ENCODE results near the gene PAX7.

PAX7 gene

DNA sequence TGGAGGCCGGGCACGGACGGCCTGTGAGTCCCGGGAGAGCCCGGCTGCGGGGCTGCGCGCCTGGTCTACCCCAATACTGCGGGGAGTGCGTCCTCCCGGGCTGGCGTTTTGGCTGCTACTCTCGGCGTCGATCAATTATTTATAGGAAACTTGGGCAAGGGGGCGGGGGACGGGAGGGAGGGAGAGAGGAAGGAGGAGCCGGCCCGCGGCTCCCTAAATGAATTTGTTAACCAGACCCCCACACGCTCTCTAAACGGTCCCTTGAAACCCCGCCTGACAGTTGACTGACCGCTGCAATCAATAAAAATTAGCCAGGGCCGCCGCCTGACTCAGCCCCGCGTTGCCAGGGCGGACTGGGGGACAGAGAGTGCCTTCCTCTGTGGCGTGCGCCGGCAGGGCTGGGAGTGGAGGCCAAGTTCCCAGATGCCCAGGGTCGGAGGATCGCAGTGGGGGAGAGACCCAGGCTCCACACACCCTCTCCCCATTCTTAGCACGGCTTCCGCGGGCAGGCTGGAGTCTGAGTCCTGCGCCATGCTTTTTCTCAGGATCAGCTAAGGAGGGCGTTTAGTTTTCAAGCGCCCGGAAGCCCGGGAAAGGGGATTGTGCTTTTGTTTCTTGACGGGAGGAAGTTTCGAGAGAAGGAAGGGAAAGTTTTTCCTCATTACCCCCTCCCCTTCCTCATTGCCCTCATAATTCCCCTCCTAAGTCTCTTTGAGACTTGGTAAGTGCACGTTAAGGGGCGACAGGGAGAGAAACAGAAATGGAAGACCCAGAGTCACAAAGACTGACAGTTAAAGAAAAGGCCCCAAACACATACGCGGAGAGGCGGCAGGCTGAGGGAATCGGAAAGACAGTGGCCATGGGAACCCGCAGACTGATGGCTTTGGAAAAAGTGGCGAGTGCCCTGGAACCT is 6.2 kb downstream of the PAX7 start:
- TF ChIP-seq, protein P1, sequence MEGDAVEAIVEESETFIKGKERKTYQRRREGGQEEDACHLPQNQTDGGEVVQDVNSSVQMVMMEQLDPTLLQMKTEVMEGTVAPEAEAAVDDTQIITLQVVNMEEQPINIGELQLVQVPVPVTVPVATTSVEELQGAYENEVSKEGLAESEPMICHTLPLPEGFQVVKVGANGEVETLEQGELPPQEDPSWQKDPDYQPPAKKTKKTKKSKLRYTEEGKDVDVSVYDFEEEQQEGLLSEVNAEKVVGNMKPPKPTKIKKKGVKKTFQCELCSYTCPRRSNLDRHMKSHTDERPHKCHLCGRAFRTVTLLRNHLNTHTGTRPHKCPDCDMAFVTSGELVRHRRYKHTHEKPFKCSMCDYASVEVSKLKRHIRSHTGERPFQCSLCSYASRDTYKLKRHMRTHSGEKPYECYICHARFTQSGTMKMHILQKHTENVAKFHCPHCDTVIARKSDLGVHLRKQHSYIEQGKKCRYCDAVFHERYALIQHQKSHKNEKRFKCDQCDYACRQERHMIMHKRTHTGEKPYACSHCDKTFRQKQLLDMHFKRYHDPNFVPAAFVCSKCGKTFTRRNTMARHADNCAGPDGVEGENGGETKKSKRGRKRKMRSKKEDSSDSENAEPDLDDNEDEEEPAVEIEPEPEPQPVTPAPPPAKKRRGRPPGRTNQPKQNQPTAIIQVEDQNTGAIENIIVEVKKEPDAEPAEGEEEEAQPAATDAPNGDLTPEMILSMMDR (IDR thresholded peaks at IDR 0.05), result no peak

DNA sequence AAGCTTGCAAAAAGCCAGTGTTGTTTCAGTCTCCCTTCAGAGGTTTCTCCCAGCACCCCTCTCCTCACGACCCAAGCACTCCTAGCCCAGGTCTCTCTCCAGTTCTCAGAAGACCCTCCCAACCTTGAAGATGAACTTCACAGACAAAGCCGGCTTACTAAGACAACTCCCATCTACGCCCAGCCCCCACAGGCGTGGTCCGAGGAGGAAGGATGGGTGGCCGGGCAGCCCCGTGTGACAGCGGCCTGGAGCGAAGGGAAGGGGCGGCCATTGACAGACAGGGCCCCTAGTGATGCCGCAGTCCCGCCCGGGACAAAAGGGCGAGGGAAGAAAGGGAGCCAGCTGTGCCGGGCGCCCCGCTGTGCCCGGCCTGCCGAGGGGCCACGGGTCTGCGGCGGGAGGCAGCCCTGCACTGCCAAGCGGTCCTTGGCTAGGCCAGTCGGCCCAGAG is 6.9 kb downstream of the PAX7 start:
- TF ChIP-seq, protein P1 (IDR thresholded peaks at IDR 0.05), result no peak

DNA sequence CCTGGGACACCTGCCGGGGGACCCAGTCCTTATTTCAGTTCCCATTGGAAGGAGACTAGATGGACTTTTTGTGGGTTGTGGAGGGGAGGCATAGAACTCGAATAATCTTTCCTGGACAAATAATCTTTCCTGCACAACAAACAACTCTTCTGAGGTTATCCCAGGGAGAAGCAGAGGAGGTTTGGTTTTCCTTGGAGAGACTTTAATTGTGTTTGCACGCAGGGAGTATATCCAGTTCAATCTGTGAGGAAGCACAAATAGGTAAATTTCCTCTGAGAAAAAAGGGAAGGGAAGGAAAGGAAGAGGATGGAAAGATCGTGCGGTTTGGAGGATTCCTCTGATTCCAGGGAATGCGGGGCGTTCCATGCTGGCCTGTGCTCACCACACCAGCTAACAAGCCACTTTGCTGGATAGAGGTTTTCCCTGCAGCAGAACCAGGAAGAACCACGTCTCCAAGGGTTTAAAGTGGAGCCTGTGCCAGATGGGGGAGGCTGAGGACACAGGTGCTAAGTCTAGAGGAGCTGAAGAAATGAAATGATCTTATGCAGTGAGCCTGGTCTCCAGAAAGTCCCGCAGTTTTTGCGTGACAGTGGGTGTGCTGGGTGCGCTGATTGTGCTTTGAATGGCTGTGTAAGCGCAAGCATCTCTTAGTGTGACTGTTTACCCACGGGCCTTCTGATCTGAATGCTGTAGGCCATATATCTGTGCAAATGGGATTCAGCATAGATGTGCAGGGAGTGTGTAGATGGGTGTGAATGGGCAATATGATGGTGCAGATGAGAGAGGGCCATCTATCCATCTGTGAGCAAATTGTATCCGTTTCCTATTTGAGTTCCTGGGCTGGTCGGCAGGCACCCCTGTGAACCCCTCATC is 7.6 kb downstream of the PAX7 start:
- TF ChIP-seq, protein P1 (IDR thresholded peaks at IDR 0.05), result no peak

DNA sequence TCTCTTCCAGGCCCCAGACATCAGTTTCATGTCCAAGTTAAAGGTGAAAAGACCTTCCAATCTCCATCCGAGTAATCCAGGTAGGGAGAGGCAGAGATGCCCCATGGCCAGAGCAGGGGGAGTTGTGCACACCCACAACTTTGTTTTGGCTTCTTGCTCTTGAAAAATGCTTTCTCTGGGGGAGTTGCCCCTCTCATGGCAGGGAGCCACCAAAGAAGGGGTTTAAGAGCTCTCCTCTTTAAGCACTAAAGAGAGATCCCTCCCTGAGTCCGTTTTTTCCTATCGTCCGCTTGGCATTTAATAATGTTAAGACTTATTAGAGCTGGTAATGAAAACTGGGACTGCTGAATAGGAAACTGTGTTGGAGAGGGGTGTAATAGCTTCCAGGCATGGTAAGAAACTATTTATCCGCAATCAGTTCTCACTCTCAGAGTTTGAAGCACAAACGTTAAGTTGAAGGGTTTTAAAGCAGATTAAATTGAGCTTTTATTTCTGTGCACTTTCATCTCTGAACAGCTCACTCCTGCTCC is 8.3 kb downstream of the PAX7 start:
- TF ChIP-seq, protein P1 (IDR thresholded peaks at IDR 0.05), result no peak

DNA sequence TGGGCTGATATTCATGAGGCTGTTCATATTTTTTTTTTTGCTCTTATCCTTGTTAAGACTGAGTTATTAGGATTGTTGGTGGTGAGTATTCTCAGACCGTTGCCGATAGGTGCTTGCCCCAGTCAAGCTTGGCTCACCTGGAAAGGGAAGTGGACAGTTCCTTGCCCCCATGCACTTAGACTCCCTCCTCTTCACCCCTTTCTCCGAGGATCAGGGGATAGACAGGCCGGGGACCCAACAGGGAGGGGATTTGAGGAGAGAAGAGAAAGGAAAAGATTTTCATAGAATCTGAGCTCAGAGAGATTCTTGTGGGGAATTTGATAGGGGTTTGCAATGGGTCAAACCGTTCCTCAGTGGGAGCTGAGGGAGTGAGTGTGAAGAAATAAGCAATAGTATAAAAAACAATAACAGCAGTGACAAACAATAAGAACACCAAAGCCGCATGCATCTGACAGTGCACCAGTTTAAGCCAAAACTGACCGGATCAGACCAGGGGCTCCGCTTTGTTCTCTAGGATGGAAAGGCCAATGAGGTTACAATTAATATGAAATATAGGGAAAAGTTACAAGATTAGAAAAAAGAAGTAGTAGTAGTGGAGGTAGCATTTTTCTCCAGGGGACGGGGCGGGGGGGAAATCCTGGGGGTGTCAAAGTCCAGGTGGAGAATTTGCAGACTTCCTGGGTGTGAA is 8.9 kb downstream of the PAX7 start:
- TF ChIP-seq, protein P1 (IDR thresholded peaks at IDR 0.05), result no peak

DNA sequence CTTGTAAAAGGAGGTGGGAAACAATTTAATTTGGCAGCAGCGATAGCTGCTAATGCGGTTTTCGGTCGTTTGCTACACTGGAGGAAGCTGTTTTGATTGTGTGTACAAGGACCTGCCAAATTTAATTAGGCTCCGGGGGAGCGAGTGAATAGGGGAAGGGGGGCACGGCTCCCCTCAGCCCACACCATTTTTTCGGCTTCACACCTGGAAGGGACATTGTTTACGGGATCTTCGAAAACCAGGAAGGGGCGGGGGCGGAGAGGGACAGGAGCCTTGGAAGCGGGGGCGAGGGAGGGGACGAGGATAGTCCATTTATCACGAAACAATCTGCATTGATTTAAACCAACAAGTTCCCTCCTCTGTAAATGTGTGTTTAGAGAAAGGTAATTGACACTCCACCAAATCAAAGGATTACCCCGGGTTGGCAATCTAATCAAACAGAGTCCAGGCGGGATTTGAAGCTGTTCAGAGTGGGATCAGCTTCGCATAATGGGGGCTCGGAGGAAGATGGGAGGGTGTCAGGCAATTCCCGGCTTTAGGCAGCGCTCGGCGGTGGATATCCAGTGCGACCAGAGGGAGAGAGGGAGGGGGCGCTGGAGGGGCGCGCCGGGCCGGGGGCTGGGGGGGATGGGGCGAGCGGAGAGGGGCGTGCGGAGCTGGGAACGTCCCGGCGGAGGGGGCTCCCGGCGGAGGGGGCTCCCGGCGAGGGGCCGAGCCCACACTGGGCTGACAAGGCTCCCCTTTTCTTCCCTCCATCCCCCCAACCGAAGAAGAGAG is 9.8 kb downstream of the PAX7 start:
- TF ChIP-seq, protein P1 (IDR thresholded peaks at IDR 0.05), result no peak

Data from LNCAP (cell line).